Measurements from ENCODE around the gene MYBL2.

DNA sequence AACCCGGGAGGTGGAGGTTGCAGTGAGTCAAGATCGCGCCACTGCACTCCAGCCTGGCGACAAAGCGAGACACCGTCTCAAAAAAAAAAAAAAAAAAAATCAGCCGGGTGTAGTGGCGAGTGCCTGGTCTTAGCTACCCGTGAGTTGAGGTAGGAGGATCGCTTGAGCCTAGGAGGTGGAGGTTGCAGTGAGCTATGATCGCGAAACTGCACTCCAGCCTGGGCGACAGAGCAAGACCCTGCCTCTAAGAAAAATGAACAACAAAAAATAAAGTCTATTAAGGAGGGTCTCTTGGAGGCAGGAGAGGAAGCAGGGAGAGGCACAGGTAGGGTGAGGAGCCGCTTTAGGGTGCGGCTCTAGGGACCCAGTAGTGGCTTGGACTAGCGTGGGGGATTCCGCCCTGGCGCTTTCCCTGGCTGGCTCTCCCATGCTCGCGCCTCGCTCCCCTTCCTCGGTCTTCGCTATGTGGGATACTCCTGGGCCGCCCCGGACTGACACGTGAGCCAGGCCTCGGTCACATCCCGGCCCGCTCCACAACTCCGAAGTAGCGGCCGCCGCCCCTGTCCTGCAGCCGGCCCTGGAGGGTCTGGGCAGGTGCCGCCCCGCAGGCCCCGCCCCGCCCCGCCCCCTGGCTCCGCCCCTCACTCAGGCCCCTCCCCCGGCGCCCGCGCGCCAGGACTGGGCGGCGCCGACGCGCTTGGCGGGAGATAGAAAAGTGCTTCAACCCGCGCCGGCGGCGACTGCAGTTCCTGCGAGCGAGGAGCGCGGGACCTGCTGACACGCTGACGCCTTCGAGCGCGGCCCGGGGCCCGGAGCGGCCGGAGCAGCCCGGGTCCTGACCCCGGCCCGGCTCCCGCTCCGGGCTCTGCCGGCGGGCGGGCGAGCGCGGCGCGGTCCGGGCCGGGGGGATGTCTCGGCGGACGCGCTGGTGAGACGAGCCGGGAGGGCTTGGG is at the start of gene MYBL2:
- no peak for TF ChIP-seq EZH2 (IDR thresholded peaks at IDR 0.05; ENCODE audit: low read length, unreplicated experiment)
- TF ChIP-seq, protein P1, sequence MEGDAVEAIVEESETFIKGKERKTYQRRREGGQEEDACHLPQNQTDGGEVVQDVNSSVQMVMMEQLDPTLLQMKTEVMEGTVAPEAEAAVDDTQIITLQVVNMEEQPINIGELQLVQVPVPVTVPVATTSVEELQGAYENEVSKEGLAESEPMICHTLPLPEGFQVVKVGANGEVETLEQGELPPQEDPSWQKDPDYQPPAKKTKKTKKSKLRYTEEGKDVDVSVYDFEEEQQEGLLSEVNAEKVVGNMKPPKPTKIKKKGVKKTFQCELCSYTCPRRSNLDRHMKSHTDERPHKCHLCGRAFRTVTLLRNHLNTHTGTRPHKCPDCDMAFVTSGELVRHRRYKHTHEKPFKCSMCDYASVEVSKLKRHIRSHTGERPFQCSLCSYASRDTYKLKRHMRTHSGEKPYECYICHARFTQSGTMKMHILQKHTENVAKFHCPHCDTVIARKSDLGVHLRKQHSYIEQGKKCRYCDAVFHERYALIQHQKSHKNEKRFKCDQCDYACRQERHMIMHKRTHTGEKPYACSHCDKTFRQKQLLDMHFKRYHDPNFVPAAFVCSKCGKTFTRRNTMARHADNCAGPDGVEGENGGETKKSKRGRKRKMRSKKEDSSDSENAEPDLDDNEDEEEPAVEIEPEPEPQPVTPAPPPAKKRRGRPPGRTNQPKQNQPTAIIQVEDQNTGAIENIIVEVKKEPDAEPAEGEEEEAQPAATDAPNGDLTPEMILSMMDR (conservative IDR thresholded peaks at IDR 0.05; ENCODE audit: low read depth, low read length), result no peak
- no peak for TF ChIP-seq EZH2phosphoT487 (IDR thresholded peaks at IDR 0.05; ENCODE audit: borderline replicate concordance, low read length)

Measured in PC-3 (cell line).